SK-N-SH treated with all-trans-retinoic acid at 6 μM for 48 hours (cell line): ENCODE results near the gene KRT1.

Experiments
- CSDC2 ChIP-seq: fragments of 250-450 bp; sonication (Bioruptor Pico); IDR thresholded peaks from 2 replicates; pipeline ENCODE4 v1.5.0; 2020; ENCODE audit warnings: mild to moderate bottlenecking, moderate library complexity
- ZC3H10 ChIP-seq: fragments of 250-450 bp; sonication (Bioruptor Pico); IDR thresholded peaks from 2 replicates; pipeline ENCODE4 v1.5.1; 2021; ENCODE audit warnings: mild to moderate bottlenecking, moderate library complexity

GRCh38 chr12:52675301-52675701, 4.9 kb downstream of the KRT1 start:
- TF ChIP-seq CSDC2 (no peak), ZC3H10 (CRISPR knock-in tag) (no peak)
